ENCODE results near the gene KIF3B. TPM values are rescaled to one million over a fixed set of nuclear protein-coding genes. Genes with fewer than 3 reads are reported as not detected.

The KIF3B gene
- total and polyA plus RNA-seq, 10 of the 15 experiments (the other 5 are each of a cell fraction or from before 2014, with no cell fraction given) = 7.4 to 37.3 (median 25.9) TPM

DNA sequence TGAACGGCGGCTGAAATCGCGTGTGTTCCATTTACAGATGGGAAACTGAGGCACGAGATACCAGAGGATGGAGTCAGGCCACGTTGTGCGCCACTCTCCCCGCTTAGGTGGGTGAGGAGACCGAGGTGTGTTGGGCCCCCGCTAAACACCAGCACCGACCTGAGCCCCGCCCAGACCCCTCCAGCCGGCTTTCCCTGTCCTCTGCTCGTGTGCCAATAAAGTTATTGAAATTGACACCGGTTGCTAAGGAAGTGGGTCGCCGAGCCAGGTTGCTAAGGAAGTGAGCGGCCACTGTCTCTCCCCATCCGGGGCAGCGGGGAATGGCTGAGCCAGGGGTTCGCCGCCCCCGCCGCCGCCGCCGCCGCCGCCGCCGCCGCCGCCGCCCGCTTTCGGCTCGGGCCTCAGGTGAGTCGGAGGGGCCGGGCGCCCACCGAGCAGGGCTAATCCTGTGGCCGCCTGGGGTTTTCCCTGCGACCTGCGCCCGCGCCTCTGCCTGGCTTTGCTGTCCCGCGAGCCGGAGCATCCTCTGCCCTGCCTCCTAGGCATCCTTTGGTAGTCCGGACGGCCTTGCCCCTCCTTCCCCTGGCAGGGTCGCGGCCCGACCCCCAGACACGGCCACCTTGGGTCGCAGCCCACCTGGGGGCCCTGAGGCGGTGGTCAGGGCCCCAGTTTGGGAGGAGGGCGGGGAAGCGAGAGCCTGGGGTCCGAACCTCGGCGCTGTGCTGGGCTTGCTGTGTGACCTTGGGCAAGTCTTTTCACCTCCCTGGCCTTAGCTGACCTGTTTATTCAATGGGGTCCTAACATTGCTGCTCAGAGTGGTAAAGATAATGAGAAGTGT, at the start of gene KIF3B (continued):
- TF ChIP-seq NR2C1 (IDR thresholded peaks at IDR 0.05) (peak; percentile 88), E2F8 (IDR thresholded peaks at IDR 0.05; ENCODE audit: low read depth, partially characterized antibody) (peak; percentile 66), JUND (IDR thresholded peaks at IDR 0.05; ENCODE audit: low read depth, low read length) (no peak), GABPA (IDR thresholded peaks at IDR 0.05; ENCODE audit: low read depth) (peak; percentile 87), SRF (IDR thresholded peaks at IDR 0.05; ENCODE audit: low read depth in 2 of 2, low read length in 2 of 2) (0 out of 4 replicates have a peak, but pooled peaks of 1 of the 2 experiments have one; percentile 57), RB1 (IDR thresholded peaks at IDR 0.05; ENCODE audit: borderline replicate concordance) (peak; percentile 63; the same call in 1 of the 2 replicates), HCFC1 (IDR thresholded peaks at IDR 0.05; ENCODE audit: low read length) (peak; percentile 74), ZNF217 (IDR thresholded peaks at IDR 0.05) (peak; percentile 77), RAD51 (IDR thresholded peaks at IDR 0.05) (no peak), TCF12 (IDR thresholded peaks at IDR 0.05; ENCODE audit: low read depth, low read length) (peak; percentile 76), ATF7 (IDR thresholded peaks at IDR 0.05; ENCODE audit: low read depth) (peak; percentile 12; the same call in 1 of the 2 replicates), MEF2A (IDR thresholded peaks at IDR 0.05; ENCODE audit: insufficient read depth, low read depth, low read length) (no peak), CBFB (IDR thresholded peaks at IDR 0.05; ENCODE audit: low read depth) (no peak), EGR1 (IDR thresholded peaks at IDR 0.05; ENCODE audit: borderline replicate concordance in 1 of 2, low read depth in 2 of 2, low read length in 2 of 2) (peak in 1 of 2 experiments; percentile 67; a peak in 2 of 3 replicates), ZBED1 (IDR thresholded peaks at IDR 0.05; ENCODE audit: borderline replicate concordance) (no peak), BCL11A (IDR thresholded peaks at IDR 0.05; ENCODE audit: low read depth, low read length) (no peak), CREB1 (IDR thresholded peaks at IDR 0.05; ENCODE audit: low read depth) (peak; percentile 52; the same call in 1 of the 2 replicates), POU2F2 (IDR thresholded peaks at IDR 0.05; ENCODE audit: borderline replicate concordance, low read depth, low read length) (peak; percentile 89; the same call in 2 of the 3 replicates)
- TF ChIP-seq, protein P1, sequence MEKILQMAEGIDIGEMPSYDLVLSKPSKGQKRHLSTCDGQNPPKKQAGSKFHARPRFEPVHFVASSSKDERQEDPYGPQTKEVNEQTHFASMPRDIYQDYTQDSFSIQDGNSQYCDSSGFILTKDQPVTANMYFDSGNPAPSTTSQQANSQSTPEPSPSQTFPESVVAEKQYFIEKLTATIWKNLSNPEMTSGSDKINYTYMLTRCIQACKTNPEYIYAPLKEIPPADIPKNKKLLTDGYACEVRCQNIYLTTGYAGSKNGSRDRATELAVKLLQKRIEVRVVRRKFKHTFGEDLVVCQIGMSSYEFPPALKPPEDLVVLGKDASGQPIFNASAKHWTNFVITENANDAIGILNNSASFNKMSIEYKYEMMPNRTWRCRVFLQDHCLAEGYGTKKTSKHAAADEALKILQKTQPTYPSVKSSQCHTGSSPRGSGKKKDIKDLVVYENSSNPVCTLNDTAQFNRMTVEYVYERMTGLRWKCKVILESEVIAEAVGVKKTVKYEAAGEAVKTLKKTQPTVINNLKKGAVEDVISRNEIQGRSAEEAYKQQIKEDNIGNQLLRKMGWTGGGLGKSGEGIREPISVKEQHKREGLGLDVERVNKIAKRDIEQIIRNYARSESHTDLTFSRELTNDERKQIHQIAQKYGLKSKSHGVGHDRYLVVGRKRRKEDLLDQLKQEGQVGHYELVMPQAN (conservative IDR thresholded peaks at IDR 0.05) = peak; percentile 89
- TF ChIP-seq, protein P2, sequence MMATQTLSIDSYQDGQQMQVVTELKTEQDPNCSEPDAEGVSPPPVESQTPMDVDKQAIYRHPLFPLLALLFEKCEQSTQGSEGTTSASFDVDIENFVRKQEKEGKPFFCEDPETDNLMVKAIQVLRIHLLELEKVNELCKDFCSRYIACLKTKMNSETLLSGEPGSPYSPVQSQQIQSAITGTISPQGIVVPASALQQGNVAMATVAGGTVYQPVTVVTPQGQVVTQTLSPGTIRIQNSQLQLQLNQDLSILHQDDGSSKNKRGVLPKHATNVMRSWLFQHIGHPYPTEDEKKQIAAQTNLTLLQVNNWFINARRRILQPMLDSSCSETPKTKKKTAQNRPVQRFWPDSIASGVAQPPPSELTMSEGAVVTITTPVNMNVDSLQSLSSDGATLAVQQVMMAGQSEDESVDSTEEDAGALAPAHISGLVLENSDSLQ (IDR thresholded peaks at IDR 0.05) = no peak
- TF ChIP-seq, protein P3, sequence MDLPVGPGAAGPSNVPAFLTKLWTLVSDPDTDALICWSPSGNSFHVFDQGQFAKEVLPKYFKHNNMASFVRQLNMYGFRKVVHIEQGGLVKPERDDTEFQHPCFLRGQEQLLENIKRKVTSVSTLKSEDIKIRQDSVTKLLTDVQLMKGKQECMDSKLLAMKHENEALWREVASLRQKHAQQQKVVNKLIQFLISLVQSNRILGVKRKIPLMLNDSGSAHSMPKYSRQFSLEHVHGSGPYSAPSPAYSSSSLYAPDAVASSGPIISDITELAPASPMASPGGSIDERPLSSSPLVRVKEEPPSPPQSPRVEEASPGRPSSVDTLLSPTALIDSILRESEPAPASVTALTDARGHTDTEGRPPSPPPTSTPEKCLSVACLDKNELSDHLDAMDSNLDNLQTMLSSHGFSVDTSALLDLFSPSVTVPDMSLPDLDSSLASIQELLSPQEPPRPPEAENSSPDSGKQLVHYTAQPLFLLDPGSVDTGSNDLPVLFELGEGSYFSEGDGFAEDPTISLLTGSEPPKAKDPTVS (IDR thresholded peaks at IDR 0.05; ENCODE audit: low read depth, low read length) = peak; percentile 35; the same call in 1 of the 2 replicates
